Hepatocyte (in vitro differentiated cells): ENCODE data around the gene OR10H5.

Experiments
- EZH2 ChIP-seq: fragments of 200-600 bp; sonication (generic); IDR thresholded peaks from 2 replicates; pipeline ENCODE4 v1.6.1; 2016; ENCODE audit warnings: antibody characterized with exemption, mild to moderate bottlenecking, borderline replicate concordance
- TF ChIP-seq, protein P1 (sequence below): fragments of 200-600 bp; sonication (generic); IDR thresholded peaks from 2 replicates; pipeline ENCODE4 v1.5.1; 2016; ENCODE audit warnings: antibody characterized with exemption, mild to moderate bottlenecking; ENCODE audit not compliant: poor library complexity

GRCh38 chr19:15758379-15758778 is 29.1 kb upstream of the OR10H5 start:
- TF ChIP-seq EZH2 = no peak
- TF ChIP-seq, protein P1, sequence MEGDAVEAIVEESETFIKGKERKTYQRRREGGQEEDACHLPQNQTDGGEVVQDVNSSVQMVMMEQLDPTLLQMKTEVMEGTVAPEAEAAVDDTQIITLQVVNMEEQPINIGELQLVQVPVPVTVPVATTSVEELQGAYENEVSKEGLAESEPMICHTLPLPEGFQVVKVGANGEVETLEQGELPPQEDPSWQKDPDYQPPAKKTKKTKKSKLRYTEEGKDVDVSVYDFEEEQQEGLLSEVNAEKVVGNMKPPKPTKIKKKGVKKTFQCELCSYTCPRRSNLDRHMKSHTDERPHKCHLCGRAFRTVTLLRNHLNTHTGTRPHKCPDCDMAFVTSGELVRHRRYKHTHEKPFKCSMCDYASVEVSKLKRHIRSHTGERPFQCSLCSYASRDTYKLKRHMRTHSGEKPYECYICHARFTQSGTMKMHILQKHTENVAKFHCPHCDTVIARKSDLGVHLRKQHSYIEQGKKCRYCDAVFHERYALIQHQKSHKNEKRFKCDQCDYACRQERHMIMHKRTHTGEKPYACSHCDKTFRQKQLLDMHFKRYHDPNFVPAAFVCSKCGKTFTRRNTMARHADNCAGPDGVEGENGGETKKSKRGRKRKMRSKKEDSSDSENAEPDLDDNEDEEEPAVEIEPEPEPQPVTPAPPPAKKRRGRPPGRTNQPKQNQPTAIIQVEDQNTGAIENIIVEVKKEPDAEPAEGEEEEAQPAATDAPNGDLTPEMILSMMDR = no peak
